ENCODE results near the gene ACO1.

- TF ChIP-seq POLR2A (IDR thresholded peaks at IDR 0.05): no peak
- TF ChIP-seq CTCF (IDR thresholded peaks at IDR 0.05): no peak
Observed at GRCh38 chr9:32472344-32472743, 87.9 kb downstream of the ACO1 start.

All from thyroid gland (tissue), 4 donors.